NCI-H748 (cell line): ENCODE results near the gene NID1.
"Not testable (repeated sequence)": the region's sequence is repeated elsewhere in the genome, so short reads cannot be mapped to it uniquely, and the experiment has no call there.

ENCODE experiments used
- DNase-seq: peaks from one replicate; lab custom pipeline; 2025; ENCODE audit not compliant: unreplicated experiment; lab: John Stamatoyannopoulos, UW

NID1 gene

GRCh38 chr1:235941876-235942624 lies 122.8 kb downstream of the NID1 start:
- no peak for DNase-seq

DNA sequence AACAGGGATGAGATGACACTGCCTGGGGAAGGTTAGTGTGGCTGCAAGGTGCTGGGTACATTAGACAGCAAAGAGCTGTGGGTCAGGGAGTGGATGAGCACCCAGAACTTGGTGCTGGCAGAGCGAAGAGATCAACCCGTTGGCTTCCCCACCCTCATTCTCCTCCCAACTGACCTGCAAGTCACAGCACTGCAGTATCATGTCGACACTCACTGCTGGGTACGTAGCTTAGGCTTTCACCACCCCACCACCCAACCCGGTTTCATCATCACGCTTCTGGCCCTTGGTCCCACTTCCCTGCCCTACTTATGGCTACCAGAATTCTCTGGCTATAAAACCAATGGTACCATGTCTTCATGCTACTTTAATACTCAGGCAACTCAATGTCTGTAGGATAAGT lies 124.6 kb downstream of the NID1 start:
- no peak for DNase-seq

GRCh38 chr1:235939480-235939775 lies 125.5 kb downstream of the NID1 start:
- DNase-seq = no peak

- DNase-seq = no peak
Measured at GRCh38 chr1:235938709-235939479, 126.0 kb downstream of the NID1 start.

- no peak for DNase-seq
Measured at GRCh38 chr1:235937123-235937522, 127.8 kb downstream of the NID1 start.

- no peak for DNase-seq
Measured at GRCh38 chr1:235935235-235936225, 129.4 kb downstream of the NID1 start.

DNA sequence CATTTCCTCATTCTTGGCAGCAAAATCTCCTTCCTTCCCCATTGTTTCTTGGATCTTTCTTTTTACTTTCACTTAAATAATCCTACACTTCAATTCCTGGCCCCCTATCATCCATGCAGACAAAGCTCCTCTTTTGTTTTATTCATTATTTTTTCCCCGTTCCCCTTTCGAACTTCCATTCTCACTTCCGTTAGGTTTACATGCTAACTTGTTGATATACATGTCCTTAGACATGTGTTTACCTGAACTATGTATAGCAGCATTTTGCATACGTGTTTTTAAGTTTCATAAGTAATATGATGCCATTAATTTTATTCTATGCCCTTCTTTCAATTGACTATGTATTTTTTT lies 131.1 kb downstream of the NID1 start:
- no peak for DNase-seq

- DNase-seq = no peak
Measured at GRCh38 chr1:235933017-235933765, 131.7 kb downstream of the NID1 start.

GRCh38 chr1:235932090-235932510 lies 132.8 kb downstream of the NID1 start:
- DNase-seq = no peak

- DNase-seq = no peak
Measured at GRCh38 chr1:235931171-235931738, 133.6 kb downstream of the NID1 start.

- DNase-seq = no peak
Measured at GRCh38 chr1:235930543-235930942, 134.3 kb downstream of the NID1 start.

DNA sequence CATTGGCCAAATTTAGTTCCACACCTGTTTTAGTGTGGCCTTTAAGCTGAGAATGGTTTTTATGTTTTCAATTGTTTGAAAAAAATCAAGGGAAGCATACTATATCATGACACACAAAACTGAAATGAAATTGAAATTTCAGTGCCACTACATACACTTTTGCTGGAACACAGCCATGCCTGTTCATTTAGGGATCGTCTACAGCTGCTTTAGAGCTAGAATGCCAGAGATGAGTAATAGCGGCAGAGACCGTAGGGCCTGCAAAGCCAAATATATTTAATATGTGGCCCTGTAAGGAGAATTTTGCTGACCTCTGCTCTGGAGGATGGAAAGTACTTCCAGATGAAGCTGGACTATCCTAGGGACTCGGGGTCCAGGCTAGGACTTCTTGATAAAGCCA lies 135.7 kb downstream of the NID1 start:
- no peak for DNase-seq

DNA sequence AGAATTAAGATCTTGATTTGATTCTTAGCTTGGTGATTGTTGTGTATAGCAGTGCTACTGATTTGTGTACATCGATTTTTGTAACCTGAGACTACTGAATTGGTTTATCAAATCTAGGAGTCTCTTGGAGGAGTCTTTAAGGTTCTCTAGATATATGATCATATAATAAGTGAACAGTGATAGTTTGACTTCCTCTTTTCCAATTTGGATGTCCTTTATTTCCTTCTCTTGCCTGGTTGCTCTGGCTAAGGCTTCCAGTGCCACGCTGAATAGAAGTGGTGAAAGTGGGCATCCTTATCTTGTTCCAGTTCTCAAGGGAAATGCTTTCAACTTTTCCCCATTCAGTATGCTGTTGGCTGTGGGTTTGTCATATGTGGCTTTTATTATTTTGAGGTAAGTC lies 136.7 kb downstream of the NID1 start:
- DNase-seq = no peak

DNA sequence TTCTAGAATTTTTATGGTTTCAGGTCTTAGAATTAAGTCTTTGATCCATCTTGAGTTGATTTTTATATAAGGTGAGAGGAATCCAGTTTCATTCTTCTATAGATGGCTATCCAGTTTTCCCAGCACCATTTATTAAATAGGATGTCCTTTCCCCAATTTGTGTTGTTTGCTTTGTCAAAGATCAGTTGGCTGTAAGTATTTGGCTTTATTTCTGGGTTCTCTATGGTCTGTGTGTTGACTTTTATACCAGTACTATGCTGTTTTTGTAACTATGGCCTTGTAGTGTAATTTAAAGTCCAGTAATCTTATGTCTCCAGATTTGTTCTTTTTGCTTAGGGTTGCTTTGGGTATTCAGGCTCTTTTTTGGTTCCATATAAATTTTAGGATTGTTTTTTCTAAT lies 137.3 kb downstream of the NID1 start:
- not testable (repeated sequence) for DNase-seq
